A549 treated with Mapracorat at 1 μM for 4 hours (cell line): ENCODE results near the gene GRIN2C. TPM values are rescaled to one million over a fixed set of nuclear protein-coding genes. Genes with fewer than 3 reads are reported as not detected.

Experiments
- total RNA-seq: library from RNA; stranded (reverse); fragments of 200-300 nt; extraction: Qiagen RNA extraction; gene quantifications from 5 replicates; pipeline ENCODE4 v1.2.3, GENCODE V29; 2022

GRIN2C gene
- 0.16 to 0.65 TPM (median 0.23 TPM) in 5 replicates for total RNA-seq

DNA sequence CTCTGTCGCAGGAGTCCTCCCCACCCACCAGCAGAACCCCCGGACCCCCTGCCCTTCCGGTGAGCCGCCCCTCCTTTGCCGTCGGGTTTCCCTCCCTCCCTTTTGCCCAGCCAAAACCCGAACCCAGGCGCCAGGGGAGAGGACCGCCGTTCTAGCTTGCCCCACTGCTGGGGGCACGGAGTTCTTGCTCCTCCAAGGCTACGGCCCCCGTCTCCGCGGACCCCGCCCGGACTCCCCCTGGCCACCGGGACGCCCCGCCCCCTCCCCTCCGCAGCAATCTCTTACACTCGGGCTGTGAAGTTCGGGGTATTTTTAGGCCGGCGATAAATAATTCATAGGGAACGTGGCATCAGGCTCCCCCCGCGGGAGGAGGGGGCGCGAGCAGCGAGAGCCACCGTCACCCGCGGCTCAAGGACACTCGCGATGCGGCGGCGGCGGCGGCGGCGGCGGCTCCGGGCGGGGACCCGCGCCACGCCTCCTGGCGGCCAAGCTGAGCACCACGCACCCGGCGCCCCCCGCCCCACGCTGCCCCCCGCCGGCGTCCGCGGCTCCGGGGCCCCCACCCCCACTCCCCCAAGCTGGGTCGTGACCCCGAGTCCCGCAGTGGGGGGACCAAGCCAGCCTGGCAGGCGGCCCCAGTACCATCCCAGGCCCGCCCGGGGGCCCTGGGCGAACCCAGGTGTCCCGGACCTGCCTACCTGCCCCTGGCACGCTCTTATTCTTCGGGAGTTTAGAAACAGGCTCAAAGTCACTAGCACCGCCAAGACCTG is at the start of gene GRIN2C:
GRIN2C (minus strand) TSS at position 427 of the 770 bp plus-strand sequence. CDS start 4,793 bp downstream, outside the sequence.

DNA sequence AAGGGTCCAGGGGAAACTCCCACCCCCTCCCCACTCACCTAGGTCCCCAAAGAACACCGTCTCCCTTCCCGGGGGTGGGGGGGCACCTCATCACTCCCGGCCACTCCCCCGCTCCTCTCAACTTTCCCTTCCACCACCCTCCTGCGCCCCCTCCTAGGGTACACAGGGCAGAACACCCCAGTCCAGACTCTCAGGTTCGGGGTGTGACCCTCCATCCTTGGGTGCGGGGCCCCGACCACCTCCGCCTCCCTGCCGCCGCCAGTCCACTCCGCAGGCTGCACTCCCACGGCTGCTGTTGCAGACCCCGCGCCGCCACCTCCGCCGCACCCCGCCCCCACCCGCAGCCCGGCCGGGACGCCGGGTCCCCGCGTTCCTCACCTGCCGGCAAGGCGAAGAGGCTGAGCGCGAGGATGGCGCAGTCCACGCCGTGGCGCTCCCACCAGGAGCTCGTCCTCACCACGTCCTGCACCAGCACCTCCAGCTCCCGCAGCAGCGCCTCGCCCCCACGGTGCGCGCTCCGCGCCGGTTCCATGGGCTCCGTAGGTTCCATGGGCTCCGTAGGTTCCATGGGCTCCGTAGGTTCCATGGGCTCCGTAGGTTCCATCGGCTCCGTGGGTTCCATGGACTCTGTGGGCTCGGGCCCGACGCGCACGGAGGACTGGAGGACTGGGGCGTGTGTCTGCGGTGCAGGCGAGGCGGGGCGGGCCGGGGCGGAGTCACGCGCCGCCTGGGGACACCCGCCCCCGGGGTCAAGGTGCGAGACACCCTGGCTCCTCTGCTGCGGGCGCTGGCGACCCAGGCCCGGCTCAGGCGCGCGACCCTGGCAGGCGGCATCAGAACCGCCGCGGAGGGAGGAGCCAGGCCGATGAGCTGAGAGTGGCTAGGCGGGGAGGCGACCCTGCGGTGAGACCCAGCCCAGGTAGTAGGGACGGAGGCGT is 33.6 kb upstream of the GRIN2C start, which contains the start of gene FADS6:
FADS6 (minus strand) TSS at position 660 of the 938 bp plus-strand sequence; CDS start at position 622, 38 bp downstream.

DNA sequence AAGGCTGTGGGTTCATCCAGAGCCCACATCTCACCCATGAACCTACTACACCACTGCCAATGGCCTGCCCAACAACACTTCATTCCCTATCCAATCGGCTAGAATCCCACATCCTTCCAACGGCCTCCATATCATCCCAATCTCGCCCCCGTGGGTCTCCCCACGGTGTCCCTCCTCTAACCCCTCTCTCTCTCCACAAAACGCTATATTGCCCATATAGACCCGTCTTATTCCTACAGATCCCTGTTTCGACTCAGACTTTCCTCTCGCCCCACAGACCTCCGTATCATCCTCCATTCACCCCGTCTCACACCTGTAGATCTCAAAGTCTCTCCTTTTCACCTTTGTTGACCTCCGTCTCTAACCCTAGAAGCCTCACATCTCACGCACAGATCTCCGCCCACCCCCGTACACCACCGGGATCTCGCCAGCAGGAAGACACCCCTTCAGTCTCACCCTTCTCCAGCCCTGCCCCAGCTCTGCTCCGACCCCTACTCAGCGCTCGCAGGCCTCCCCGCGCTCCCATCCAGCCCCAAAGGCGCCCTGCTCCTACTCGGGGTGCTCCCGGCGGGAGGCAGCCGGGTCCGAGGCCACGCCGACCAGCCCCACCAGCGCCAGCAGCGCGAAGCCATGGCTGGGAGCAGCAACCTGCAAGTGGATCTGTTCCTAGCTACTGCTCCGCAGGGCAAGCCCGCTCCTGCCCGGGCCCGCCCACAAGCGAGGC is 12.8 kb upstream of the GRIN2C start, which contains the start of gene FDXR:
FDXR (minus strand) TSS at position 682 of the 724 bp plus-strand sequence; CDS start at position 632, 50 bp downstream.

Other genes with a start within 250 kb of the GRIN2C start
- not detected in 5 replicates for gene CD300E, start 236.1 kb downstream of the GRIN2C start, total RNA-seq
- gene CD300LF, start 147.0 kb downstream of the GRIN2C start, total RNA-seq, result not detected in 5 replicates
- gene RAB37, start 122.6 kb downstream of the GRIN2C start, total RNA-seq, result 0.81 to 1.8 TPM (median 1.1 TPM) in 5 replicates
- 34.4 to 43.9 TPM (median 41.5 TPM) in 5 replicates for gene NHERF1, start 111.3 kb downstream of the GRIN2C start, total RNA-seq
- 49.2 to 57.5 TPM (median 55.3 TPM) in 5 replicates for gene NAT9, start 83.5 kb downstream of the GRIN2C start, total RNA-seq
- gene FDXR, start 13.1 kb upstream of the GRIN2C start, total RNA-seq, result 47.2 to 74.4 TPM (median 64.0 TPM) in 5 replicates
- gene FADS6, start 33.7 kb upstream of the GRIN2C start, total RNA-seq, result not detected in 5 replicates
- 0.07 to 0.12 TPM (median 0.09 TPM) in 5 replicates for gene USH1G, start 63.4 kb upstream of the GRIN2C start, total RNA-seq
- gene OTOP2, start 64.4 kb upstream of the GRIN2C start, total RNA-seq, result 0.08 to 0.10 TPM in 2 of 5 replicates, not detected in the others
- not detected in 5 replicates for gene OTOP3, start 76.0 kb upstream of the GRIN2C start, total RNA-seq
- 10.4 to 15.2 TPM (median 13.9 TPM) in 5 replicates for gene HID1, start 112.9 kb upstream of the GRIN2C start, total RNA-seq
- gene CDR2L, start 127.7 kb upstream of the GRIN2C start, total RNA-seq, result 57.0 to 76.4 TPM (median 74.4 TPM) in 5 replicates
- 74.6 to 83.6 TPM (median 77.6 TPM) in 5 replicates for gene MRPL58, start 152.8 kb upstream of the GRIN2C start, total RNA-seq
- gene ATP5PD, start 187.1 kb upstream of the GRIN2C start, total RNA-seq, result 461 to 610 TPM (median 475 TPM) in 5 replicates
- gene KCTD2, start 187.3 kb upstream of the GRIN2C start, total RNA-seq, result 29.0 to 32.7 TPM (median 31.2 TPM) in 5 replicates
- gene SLC16A5, start 228.1 kb upstream of the GRIN2C start, total RNA-seq, result 22.0 to 35.0 TPM (median 31.0 TPM) in 5 replicates